ELR (cell line): Measurements from ENCODE around the gene CCDC127.
"Not testable (repeated sequence)": the region's sequence is repeated elsewhere in the genome, so short reads cannot be mapped to it uniquely, and the experiment has no call there.

Source experiments
- DNase-seq: peaks from one replicate; pipeline ENCODE4 v3.0.0-alpha.2; 2015; ENCODE audit warnings: low read depth

CCDC127 gene

GRCh38 chr5:171801-172331 is 46.1 kb downstream of the CCDC127 start:
- no peak for DNase-seq

DNA sequence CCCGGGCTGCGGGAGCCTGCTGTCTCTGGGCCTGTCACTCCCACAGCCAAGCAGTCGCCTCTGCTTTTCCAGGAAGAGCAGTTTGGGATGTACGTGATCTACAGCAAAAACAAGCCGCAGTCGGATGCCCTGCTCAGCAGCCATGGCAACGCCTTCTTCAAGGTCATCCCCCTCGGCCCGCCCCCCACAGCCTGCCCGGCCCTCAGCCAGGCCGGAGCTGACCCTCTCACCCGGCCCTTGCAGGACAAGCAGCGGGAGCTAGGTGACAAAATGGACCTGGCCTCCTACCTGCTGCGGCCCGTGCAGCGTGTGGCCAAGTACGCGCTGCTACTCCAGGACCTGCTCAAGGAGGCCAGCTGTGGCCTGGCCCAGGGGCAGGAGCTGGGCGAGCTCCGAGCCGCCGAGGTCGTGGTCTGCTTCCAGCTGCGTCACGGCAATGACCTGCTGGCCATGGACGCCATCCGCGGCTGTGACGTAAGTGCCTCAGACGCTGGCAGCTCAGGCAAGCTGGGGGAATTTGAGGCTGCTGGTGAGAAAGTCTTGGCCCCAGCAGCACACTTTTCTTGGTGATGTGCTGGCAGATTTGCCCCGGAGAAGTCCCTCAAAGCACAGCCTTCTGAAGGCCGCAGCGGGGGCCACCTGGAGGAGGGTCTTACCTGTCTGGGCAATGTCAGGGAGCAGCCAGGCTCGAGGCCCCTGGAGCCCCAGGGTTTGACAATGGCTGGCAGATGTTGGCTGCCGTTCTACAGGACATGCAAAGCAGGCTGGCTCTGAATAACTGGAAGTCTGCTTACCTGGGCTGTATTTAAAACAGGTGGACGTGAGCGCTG is 46.8 kb downstream of the CCDC127 start:
- no peak for DNase-seq

DNA sequence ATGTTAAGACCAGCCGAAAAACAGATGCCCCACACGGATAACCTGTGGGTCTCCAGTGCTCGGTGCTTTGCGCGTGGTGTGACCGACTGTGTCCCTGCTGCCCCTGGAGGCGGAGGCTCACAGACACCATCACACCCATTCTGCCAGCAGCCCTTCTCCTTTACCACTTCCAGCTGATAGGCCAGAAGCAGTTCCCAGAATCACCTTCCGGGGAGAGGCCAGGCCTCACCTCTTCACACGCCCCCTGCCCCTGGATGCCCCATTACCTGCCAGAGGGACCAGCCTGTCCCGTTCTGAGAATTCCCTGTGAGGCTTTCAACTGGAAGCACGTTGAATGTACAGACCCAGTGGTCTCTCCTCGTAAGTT is 48.2 kb downstream of the CCDC127 start:
- DNase-seq, result no peak

GRCh38 chr5:169071-169727 is 48.8 kb downstream of the CCDC127 start:
- peak; percentile 96 for DNase-seq

DNA sequence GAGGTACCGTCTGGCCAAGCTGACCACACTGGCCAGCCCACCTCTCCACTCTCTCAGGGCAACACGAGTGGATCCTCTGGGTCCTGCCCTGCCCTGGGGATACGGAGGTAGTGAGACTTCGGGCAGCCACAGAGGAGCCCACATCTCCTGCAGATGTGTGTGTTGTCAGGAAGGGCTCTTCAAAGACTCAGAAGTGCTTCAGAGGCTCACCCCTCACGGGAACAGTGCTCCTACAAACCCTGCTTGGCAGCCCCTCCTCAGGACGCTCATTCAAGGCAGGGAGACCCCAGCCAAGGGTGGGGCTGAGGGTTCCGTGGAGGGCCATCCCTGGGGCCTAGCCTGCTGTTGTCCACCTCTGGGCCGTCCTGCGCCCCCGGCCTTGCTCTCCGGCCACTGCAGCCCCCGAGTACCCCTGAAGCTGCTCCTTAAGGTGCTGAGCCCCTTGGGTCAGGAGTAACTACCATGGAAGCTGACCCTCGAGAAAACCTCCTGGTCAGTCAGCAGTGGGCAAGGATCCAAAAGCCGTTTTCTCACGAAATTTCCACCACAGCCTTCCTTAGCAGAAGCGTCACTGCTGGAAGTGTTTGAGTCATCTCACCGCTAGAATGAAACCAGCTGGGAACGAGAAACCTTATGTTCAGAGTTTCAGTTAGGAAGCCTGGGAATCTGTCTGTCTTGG is 49.8 kb downstream of the CCDC127 start:
- DNase-seq, result peak; percentile 99

DNA sequence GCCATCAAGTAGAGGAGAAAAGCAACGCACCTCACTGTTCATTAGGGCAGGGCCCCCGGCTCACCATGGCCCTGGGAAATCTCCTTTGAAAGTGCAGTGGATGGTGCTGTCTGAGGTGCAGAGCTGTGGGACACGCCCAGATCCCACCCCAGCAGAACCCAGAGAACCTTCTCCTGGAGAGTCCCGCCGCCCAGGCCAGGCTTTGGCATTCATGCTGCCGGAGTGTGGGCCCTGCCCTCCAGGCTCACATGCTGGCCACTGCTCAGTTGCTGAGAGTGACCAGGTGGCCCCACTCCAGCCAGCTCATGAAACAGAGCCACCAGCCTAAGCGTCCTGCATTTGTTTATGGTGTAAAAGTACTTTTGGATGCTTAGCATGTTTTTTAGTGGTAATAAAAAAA is 50.4 kb downstream of the CCDC127 start:
- peak; percentile 33 for DNase-seq

GRCh38 chr5:166441-167372 is 51.2 kb downstream of the CCDC127 start:
- DNase-seq, result no peak

GRCh38 chr5:164783-165182 is 53.2 kb downstream of the CCDC127 start:
- not testable (repeated sequence) for DNase-seq

DNA sequence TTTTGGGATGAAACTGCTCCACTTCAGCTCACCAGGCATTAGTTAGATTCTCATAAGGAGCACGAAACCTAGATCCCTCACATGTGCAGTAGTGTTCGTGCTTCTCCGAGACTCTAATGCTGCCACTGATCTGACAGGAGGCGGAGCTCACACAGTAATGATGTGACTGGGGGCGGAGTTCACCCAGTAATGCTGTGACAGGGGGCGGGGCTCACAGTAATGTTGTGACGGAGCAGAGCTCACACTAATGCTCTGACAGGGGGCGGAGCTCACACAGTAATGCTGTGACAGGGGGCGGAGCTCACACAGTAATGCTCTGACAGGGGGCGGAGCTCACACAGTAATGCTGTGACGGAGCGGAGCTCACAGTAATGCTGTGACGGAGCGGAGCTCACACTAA is 53.7 kb downstream of the CCDC127 start:
- no peak for DNase-seq

DNA sequence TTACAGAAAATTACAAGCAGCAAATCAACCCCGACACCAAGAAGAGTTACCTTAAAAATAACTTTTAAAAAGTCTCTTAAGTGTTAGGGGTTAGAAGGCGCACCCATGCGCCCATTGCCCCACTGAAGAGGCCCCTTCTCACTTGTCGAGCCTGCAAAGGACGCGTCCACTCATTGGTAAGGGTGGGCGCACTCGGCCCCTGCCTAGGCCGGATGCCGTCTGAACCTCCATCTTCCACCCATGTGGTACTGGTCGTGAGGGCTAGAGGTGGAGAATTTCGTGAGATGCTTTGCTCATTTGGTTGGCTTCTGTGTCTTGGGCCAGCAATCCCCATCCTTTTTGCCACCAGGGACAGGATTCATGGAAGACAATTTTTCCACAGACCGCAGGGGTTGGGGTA is 54.1 kb downstream of the CCDC127 start:
- no peak for DNase-seq

- no peak for DNase-seq
Observed at GRCh38 chr5:163338-163620, 54.7 kb downstream of the CCDC127 start.

GRCh38 chr5:162565-163337 is 55.2 kb downstream of the CCDC127 start:
- no peak for DNase-seq

GRCh38 chr5:162190-162564 is 55.8 kb downstream of the CCDC127 start:
- no peak for DNase-seq

- no peak for DNase-seq
Observed at GRCh38 chr5:161803-162110, 56.2 kb downstream of the CCDC127 start.

DNA sequence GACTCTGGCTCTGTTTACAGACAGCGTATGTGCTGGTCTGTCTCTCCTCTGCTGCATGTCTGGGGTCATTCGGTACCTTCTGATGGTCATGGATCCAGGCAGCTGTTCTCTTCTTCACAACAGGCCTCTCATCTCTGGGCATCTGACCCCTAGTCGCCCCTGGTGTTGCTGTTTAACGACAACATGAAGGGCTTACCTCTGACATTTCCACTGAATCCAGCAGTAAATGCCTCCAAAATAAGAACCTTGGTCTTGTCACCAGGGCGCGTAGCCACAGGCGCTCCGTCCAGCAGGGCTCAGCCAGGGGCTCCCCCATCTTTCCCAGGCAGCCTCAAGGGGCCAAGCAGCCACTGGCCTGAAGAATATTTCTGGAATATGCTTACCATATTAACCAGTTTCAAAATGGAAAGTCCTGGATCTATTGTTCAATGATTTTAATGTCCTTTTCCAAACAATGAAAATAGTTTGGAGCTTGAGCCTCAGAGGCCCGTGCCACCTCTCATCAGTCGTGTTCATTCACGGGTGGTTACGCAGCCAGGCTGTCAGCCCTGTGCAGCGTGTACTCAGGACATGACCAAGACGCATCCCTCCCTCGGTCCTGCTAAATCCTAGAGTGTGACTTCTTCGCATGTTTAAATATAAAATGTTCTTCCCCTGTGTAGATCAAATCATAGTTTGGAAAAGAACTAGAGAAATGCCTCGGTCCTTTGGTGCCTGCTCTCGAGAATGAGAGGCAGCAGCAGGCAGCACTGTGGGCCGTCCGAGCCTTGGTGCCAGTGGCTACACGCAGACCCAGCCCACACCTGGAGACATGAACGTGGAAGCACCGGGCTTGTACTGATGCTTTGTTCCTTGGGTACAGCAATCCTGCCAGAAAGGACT is 56.8 kb downstream of the CCDC127 start:
- DNase-seq, result no peak

DNA sequence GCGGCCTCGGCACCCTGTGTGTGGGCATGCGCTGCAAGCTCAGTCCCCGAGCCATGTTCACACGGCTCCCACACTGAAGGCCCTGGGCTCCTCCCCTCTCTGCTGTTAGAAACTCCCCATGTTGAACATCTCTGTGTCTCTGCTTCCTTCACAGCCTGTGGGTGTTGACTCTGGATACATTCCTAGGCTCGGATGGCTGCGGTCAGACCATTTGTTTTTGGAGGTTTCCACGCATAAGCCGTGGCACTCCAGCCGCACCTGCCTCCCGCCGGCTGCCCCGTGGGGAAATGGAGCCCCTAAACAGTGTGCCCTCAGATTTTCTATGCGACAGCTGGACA is 57.8 kb downstream of the CCDC127 start:
- DNase-seq, result peak; percentile 73

- peak; percentile 93 for DNase-seq
Observed at GRCh38 chr5:159448-160172, 58.3 kb downstream of the CCDC127 start.

DNA sequence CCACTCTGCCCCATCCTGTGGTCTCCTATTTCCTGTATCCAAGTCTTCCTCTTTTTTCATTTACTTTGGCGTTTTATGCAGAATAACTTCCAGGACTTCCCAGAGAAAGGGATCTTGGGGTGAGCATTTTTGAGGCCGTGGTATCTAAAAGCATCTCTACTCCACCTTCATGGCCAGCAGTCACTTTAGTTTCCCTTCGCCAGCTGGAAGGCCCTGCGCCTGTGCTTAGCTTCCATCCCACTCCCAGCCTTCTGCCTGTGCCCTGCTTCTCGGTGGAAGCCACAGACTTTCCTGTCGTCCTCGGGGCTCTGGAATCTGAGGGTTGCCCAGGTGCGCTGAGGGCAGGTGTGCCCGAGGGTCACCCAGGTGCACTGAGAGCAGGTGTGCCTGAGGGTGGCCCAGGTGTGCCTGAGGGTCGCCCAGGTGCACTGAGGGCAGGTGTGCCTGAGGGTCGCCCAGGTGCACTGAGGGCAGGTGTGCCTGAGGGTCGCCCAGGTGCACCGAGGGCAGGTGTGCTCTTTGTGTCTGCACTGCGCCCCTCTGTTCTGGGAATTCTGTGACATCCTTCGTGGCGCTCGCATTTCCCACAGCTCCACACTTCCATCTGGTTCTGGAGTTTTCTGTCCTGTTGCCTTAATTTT is 59.0 kb downstream of the CCDC127 start:
- DNase-seq, result no peak

GRCh38 chr5:157801-158200 is 60.2 kb downstream of the CCDC127 start:
- no peak for DNase-seq
